Measurements from ENCODE around the gene RFK. TPM values are rescaled to one million over a fixed set of nuclear protein-coding genes. Genes with fewer than 3 reads are reported as not detected.

The RFK gene
- total RNA-seq, 1 experiment from 2014 or later, result 35.0 TPM

DNA sequence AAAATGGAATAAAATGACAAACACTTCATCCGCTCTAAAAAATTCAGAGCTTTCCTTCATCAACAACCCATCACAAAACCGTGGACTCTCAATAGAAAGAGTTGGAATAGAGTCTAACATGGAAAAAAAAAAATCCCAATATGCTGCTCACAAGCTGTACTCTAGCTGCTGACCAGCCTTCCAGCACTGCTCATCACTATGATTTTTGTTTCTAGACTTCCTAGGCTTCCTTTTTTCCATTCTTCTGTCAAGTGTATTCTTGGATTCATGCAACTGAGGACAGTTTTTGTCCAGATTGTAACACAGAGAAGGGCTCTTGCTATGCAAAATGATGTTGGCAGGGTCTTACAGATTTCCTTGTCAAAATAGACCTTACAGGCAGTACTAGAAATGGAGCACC is 34.5 kb downstream of the RFK start:
- no TSS peak for BruUV-seq (replicated peaks)
- H3K9me2 ChIP-seq (ENCODE audit: insufficient read depth), result no peaks in the 10 kb centered on the region
- ChIA-PET POLR2A (no interaction called here), RAD21 (ENCODE audit: low non-redundant PET in 1 of 2, low total read pairs in 2 of 2, uncharacterized antibody in 2 of 2, unreplicated experiment in 2 of 2) (no interaction called here), CTCF (no interaction called here)
- H3K27me3 ChIP-seq (ENCODE audit: insufficient read depth, low read length), result no peaks in the 10 kb centered on the region
- H3K4me1 ChIP-seq (ENCODE audit: control insufficient read depth in 1 of 2, insufficient read depth in 2 of 2, low read length in 2 of 2), result peaks cover 4% of the 10 kb centered on the region in 2 experiments
- H4K20me1 ChIP-seq (ENCODE audit: insufficient read depth), result no peaks in the 10 kb centered on the region
- DNase-seq (ENCODE audit: low read depth, low spot score), result no peak
- no peaks in the 10 kb centered on the region for H3K9me3 ChIP-seq (ENCODE audit: control insufficient read depth in 1 of 2, insufficient read depth in 1 of 2, low read depth in 1 of 2, low read length in 2 of 2)
- H3K4me2 ChIP-seq (ENCODE audit: low read length), result no peak overlapping the region
- H3K79me2 ChIP-seq (ENCODE audit: insufficient read depth, low read length), result no peaks in the 10 kb centered on the region
- H3K4me3 ChIP-seq (replicated peaks in 1 of 2; ENCODE audit: low read depth in 1 of 2, low read length in 2 of 2), result no peak overlapping the region
- H2AFZ ChIP-seq (ENCODE audit: low read depth, low read length, poor library complexity, severe bottlenecking), result no peak overlapping the region
- H3K36me3 ChIP-seq (ENCODE audit: control insufficient read depth in 1 of 2, insufficient read depth in 2 of 2, low read length in 2 of 2), result no peaks in the 10 kb centered on the region
- no peak overlapping the region for H3K27ac ChIP-seq (ENCODE audit: low read depth, low read length)
- intact Hi-C loops (cut with micrococcal nuclease), result no loop called here
- no peak overlapping the region for H3K9ac ChIP-seq (ENCODE audit: low read length)
- no peak for TF ChIP-seq POLR2A (IDR thresholded peaks at IDR 0.05; ENCODE audit: borderline replicate concordance, extremely low read depth, insufficient read depth, insufficient read length)
- ATAC-seq, result no peak

DNA sequence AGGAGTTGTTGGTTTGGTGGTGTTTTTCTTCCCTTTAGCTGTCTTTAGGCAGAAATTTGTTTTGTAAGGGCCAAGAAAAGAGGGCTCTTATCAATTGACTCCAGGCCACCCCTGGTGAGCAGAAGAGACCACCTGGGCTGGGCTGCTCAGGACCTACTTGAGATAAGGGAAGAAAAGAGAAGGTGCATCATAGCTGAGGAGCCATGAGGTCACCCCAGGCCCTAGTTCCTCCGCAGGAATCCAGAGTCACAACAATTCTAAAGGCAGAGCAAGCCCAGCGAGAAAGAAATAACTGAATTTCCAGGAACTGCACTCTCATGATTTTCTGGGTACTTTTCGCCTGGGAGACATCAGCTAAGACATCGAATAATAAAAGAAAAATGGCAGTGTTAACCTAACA is 34.9 kb downstream of the RFK start:
- Histone ChIP-seq H3K9ac (ENCODE audit: low read length) (no peak overlapping the region), H3K27ac (ENCODE audit: low read depth, low read length) (no peak overlapping the region), H3K27me3 (ENCODE audit: insufficient read depth, low read length) (no peaks in the 10 kb centered on the region), H3K9me3 (ENCODE audit: control insufficient read depth in 1 of 2, insufficient read depth in 1 of 2, low read depth in 1 of 2, low read length in 2 of 2) (no peaks in the 10 kb centered on the region), H3K79me2 (ENCODE audit: insufficient read depth, low read length) (no peaks in the 10 kb centered on the region), H3K4me3 (replicated peaks in 1 of 2; ENCODE audit: low read depth in 1 of 2, low read length in 2 of 2) (no peak overlapping the region), H3K4me1 (ENCODE audit: control insufficient read depth in 1 of 2, insufficient read depth in 2 of 2, low read length in 2 of 2) (peaks cover 0 to under 1% of the 10 kb centered on the region in 2 experiments; a peak in 1 of 4 replicates), H3K4me2 (ENCODE audit: low read length) (no peak overlapping the region), H4K20me1 (ENCODE audit: insufficient read depth) (no peaks in the 10 kb centered on the region), H3K9me2 (ENCODE audit: insufficient read depth) (no peaks in the 10 kb centered on the region), H2AFZ (ENCODE audit: low read depth, low read length, poor library complexity, severe bottlenecking) (no peak overlapping the region), H3K36me3 (ENCODE audit: control insufficient read depth in 1 of 2, insufficient read depth in 2 of 2, low read length in 2 of 2) (no peaks in the 10 kb centered on the region)
- DNase-seq (ENCODE audit: low read depth, low spot score) (no peak), ATAC-seq (no peak)
- BruUV-seq (replicated peaks), result no TSS peak
- CTCF ChIA-PET, result no interaction called here
- RAD21 ChIA-PET (ENCODE audit: low non-redundant PET in 1 of 2, low total read pairs in 2 of 2, uncharacterized antibody in 2 of 2, unreplicated experiment in 2 of 2), result no interaction called here
- intact Hi-C loops (cut with micrococcal nuclease), result no loop called here
- POLR2A ChIA-PET, result no interaction called here
- TF ChIP-seq CBX3 (IDR thresholded peaks at IDR 0.05; ENCODE audit: low read depth) (no peak), SP1 (IDR thresholded peaks at IDR 0.05; ENCODE audit: low read depth) (no peak), EZH2 (IDR thresholded peaks at IDR 0.05) (no peak), CEBPB (IDR thresholded peaks at IDR 0.05; ENCODE audit: low read depth) (no peak), SRF (IDR thresholded peaks at IDR 0.05; ENCODE audit: low read depth) (no peak), EZH2phosphoT487 (IDR thresholded peaks at IDR 0.05; ENCODE audit: borderline replicate concordance) (no peak), TCF7L2 (IDR thresholded peaks at IDR 0.05; ENCODE audit: borderline replicate concordance, extremely low read depth, insufficient read depth, insufficient read length) (no peak), JUND (IDR thresholded peaks at IDR 0.05) (no peak), ELF1 (IDR thresholded peaks at IDR 0.05; ENCODE audit: borderline replicate concordance, low read depth) (no peak), POLR2A (IDR thresholded peaks at IDR 0.05; ENCODE audit: borderline replicate concordance, extremely low read depth, insufficient read depth, insufficient read length) (no peak), YY1 (IDR thresholded peaks at IDR 0.05; ENCODE audit: extremely low read depth, insufficient replicate concordance, low read depth, low read length) (no peak)
- TF ChIP-seq, protein P1, sequence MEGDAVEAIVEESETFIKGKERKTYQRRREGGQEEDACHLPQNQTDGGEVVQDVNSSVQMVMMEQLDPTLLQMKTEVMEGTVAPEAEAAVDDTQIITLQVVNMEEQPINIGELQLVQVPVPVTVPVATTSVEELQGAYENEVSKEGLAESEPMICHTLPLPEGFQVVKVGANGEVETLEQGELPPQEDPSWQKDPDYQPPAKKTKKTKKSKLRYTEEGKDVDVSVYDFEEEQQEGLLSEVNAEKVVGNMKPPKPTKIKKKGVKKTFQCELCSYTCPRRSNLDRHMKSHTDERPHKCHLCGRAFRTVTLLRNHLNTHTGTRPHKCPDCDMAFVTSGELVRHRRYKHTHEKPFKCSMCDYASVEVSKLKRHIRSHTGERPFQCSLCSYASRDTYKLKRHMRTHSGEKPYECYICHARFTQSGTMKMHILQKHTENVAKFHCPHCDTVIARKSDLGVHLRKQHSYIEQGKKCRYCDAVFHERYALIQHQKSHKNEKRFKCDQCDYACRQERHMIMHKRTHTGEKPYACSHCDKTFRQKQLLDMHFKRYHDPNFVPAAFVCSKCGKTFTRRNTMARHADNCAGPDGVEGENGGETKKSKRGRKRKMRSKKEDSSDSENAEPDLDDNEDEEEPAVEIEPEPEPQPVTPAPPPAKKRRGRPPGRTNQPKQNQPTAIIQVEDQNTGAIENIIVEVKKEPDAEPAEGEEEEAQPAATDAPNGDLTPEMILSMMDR (IDR thresholded peaks at IDR 0.05 in 2 of 3, conservative IDR thresholded peaks at IDR 0.05 in 1 of 3; ENCODE audit: borderline replicate concordance in 1 of 3, insufficient read depth in 1 of 3, low read depth in 2 of 3, low read length in 2 of 3), result no peak
- TF ChIP-seq, protein P2, sequence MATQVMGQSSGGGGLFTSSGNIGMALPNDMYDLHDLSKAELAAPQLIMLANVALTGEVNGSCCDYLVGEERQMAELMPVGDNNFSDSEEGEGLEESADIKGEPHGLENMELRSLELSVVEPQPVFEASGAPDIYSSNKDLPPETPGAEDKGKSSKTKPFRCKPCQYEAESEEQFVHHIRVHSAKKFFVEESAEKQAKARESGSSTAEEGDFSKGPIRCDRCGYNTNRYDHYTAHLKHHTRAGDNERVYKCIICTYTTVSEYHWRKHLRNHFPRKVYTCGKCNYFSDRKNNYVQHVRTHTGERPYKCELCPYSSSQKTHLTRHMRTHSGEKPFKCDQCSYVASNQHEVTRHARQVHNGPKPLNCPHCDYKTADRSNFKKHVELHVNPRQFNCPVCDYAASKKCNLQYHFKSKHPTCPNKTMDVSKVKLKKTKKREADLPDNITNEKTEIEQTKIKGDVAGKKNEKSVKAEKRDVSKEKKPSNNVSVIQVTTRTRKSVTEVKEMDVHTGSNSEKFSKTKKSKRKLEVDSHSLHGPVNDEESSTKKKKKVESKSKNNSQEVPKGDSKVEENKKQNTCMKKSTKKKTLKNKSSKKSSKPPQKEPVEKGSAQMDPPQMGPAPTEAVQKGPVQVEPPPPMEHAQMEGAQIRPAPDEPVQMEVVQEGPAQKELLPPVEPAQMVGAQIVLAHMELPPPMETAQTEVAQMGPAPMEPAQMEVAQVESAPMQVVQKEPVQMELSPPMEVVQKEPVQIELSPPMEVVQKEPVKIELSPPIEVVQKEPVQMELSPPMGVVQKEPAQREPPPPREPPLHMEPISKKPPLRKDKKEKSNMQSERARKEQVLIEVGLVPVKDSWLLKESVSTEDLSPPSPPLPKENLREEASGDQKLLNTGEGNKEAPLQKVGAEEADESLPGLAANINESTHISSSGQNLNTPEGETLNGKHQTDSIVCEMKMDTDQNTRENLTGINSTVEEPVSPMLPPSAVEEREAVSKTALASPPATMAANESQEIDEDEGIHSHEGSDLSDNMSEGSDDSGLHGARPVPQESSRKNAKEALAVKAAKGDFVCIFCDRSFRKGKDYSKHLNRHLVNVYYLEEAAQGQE (IDR thresholded peaks at IDR 0.05; ENCODE audit: low read depth), result no peak
- TF ChIP-seq, protein P3, sequence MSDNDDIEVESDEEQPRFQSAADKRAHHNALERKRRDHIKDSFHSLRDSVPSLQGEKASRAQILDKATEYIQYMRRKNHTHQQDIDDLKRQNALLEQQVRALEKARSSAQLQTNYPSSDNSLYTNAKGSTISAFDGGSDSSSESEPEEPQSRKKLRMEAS (IDR thresholded peaks at IDR 0.05), result no peak

Data from HCT116 (cell line).